Lower leg skin (tissue), 4 donors: ENCODE results near the gene CCDC92. TPM values are rescaled to one million over a fixed set of nuclear protein-coding genes. Genes with fewer than 3 reads are reported as not detected.

Experiments
- DNase-seq, 2 donors: peaks; one replicate each; pipeline ENCODE4 v3.0.0-alpha.2; 2019; ENCODE audit warnings: low spot score in 2 of 2
- H3K4me3 ChIP-seq: fragments of 200-600 bp; sonication (generic); 2 replicates; pipeline ENCODE4 v1.5.1; 2017; ENCODE audit warnings: mild to moderate bottlenecking, low read depth; ENCODE audit not compliant: poor library complexity, severe bottlenecking
- POLR2A ChIP-seq, 2 donors: fragments of 450-650 bp; IDR thresholded peaks; one replicate each; pipeline ENCODE4 v1.6.1; 2016 to 2017; ENCODE audit warnings: antibody characterized with exemption in 2 of 2, mild to moderate bottlenecking in 1 of 2, moderate library complexity in 1 of 2
- WGBS, 2 donors: methylation state at CpG; one replicate each; pipeline ENCODE4 v1.1.5; 2018; 5-methylcytosine and 5-hydroxymethylcytosine counted together
- intact Hi-C: fragments of 100-400 bp; cut with DNase I; formaldehyde crosslinking; loops from one replicate; pipeline ENCODE4 v1.15.0; 2023; ENCODE audit warnings: low total_unique reads
- total RNA-seq, 4 donors: library from RNA; depleted of rRNA; stranded (reverse); fragments of >200 nt; gene quantifications; one replicate each; pipeline ENCODE4 v1.1.0, GENCODE V29; 2016
- TF ChIP-seq, protein P1 (sequence below), 3 donors: fragments of 450-650 bp; IDR thresholded peaks; one replicate each; pipeline ENCODE4 v1.5.1; 2016; ENCODE audit warnings: antibody characterized with exemption in 3 of 3, mild to moderate bottlenecking in 3 of 3, moderate library complexity in 2 of 3

The CCDC92 gene
- total RNA-seq, 4 donors from 2014 or later, result 6.7 to 11.9 (median 10.1) TPM

DNA sequence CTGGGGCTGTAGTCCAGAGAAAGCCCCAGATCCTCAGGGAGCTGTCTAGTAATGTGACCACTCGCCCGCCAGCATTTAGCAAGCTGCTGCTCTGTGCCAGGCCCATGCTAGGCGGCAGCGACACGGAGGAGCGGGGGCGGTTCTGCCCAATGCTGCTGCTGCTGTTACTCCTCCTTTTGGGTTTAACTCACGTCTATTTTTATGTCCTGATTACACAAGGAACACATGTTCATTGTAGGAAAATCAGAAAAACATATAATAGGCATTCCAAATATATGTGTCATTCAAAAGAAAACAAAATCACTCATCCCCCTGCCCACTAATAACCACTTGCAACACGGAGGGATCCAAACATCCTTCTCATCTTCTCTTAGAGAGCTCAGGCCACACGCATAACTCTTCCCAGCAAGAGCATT, 30.4 kb downstream of the CCDC92 start:
- DNase-seq, result peak in 1 of 2 donors; percentile 45
- 74 to 87% methylated on average over 10 of the region's 10 CpGs for WGBS, 2 donors
- no peak overlapping the region for H3K4me3 ChIP-seq
- intact Hi-C loops, result no loop called here
- TF ChIP-seq POLR2A (IDR thresholded peaks at IDR 0.05), result no peak
- TF ChIP-seq, protein P1, sequence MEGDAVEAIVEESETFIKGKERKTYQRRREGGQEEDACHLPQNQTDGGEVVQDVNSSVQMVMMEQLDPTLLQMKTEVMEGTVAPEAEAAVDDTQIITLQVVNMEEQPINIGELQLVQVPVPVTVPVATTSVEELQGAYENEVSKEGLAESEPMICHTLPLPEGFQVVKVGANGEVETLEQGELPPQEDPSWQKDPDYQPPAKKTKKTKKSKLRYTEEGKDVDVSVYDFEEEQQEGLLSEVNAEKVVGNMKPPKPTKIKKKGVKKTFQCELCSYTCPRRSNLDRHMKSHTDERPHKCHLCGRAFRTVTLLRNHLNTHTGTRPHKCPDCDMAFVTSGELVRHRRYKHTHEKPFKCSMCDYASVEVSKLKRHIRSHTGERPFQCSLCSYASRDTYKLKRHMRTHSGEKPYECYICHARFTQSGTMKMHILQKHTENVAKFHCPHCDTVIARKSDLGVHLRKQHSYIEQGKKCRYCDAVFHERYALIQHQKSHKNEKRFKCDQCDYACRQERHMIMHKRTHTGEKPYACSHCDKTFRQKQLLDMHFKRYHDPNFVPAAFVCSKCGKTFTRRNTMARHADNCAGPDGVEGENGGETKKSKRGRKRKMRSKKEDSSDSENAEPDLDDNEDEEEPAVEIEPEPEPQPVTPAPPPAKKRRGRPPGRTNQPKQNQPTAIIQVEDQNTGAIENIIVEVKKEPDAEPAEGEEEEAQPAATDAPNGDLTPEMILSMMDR (IDR thresholded peaks at IDR 0.05), result no peak

DNA sequence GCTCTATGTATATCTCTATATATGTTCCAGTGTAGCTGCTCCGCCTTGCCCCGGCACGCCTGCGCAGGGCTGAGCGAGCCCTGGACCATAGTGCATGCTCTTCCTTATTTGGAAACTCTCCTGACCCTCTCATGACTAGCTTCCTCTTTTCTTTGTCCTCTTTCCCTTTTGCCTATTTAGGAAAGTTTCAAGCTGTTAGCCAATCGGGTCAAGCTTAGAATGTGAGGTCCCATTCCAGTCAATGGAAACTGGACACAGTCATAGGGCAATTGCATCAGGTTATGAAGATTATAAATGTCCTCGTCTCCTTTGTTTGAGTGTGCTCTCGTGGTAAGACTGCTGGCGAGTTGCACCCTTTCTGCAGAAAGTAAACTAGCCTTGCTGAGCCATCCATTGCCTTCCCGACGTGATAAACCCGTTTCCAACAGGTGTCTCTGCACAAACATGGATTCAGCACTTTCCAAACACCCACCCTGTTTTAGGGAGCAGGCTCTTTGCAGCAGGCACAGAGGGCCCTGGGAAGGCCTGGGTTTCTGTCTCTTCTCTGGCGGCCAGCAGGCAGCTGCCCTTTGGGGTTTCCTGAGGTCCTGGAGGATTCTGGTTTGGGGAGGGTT, 30.9 kb downstream of the CCDC92 start:
- WGBS, 2 donors, result 91 to 94% methylated on average over 13 of the region's 13 CpGs
- peak in 1 of 2 donors; percentile 54 for DNase-seq
- no peak overlapping the region for H3K4me3 ChIP-seq
- no peak for TF ChIP-seq POLR2A (IDR thresholded peaks at IDR 0.05)
- TF ChIP-seq, protein P1 (IDR thresholded peaks at IDR 0.05), result no peak
- intact Hi-C loops, result no loop called here

DNA sequence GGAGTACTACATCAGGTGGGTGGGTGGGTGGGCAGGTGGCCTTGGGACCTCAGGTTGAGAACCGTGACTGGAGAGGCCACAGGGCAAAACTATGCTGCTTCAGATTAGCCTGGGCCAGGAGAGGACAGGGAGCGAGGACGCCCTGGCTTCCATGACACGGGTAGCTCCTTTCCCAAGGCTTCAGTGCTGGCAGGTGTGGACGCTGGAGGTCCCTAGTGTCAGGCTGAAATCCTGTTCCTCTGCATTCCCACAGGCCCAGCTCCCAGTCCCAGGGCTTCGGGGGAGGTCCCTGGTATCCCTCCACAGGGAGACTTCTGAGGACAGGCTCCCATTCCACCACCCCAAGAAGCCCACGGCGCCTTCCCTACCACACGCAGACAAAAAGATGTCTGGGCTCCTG, 31.6 kb downstream of the CCDC92 start:
- intact Hi-C loops, result no loop called here
- peak in 1 of 2 donors; percentile 64 for DNase-seq
- no peak overlapping the region for H3K4me3 ChIP-seq
- no peak for TF ChIP-seq POLR2A (IDR thresholded peaks at IDR 0.05)
- TF ChIP-seq, protein P1 (IDR thresholded peaks at IDR 0.05), result no peak
- WGBS, 2 donors, result 93 to 100% methylated on average over 5 to 9 of the region's 9 CpGs

DNA sequence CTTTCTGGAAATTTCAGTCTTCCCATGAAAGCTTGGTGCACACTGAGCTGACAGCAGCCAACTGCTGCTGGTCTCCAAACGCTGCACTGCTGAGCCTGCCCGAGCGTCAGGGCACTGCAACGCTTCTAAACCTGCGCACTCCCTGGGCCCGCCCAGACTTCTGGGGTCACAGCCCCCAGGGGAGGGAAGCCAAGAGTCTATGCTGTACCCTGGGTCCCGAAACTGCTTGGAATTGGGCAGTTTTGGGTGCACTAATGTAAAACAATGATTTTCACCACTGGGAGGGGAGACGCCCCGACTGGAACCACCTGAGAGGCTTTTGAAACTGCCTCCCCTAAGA, 32.0 kb downstream of the CCDC92 start:
- intact Hi-C loops, result no loop called here
- 95 to 96% methylated on average over 9 of the region's 9 CpGs for WGBS, 2 donors
- TF ChIP-seq, protein P1 (IDR thresholded peaks at IDR 0.05), result no peak
- TF ChIP-seq POLR2A (IDR thresholded peaks at IDR 0.05), result no peak

DNA sequence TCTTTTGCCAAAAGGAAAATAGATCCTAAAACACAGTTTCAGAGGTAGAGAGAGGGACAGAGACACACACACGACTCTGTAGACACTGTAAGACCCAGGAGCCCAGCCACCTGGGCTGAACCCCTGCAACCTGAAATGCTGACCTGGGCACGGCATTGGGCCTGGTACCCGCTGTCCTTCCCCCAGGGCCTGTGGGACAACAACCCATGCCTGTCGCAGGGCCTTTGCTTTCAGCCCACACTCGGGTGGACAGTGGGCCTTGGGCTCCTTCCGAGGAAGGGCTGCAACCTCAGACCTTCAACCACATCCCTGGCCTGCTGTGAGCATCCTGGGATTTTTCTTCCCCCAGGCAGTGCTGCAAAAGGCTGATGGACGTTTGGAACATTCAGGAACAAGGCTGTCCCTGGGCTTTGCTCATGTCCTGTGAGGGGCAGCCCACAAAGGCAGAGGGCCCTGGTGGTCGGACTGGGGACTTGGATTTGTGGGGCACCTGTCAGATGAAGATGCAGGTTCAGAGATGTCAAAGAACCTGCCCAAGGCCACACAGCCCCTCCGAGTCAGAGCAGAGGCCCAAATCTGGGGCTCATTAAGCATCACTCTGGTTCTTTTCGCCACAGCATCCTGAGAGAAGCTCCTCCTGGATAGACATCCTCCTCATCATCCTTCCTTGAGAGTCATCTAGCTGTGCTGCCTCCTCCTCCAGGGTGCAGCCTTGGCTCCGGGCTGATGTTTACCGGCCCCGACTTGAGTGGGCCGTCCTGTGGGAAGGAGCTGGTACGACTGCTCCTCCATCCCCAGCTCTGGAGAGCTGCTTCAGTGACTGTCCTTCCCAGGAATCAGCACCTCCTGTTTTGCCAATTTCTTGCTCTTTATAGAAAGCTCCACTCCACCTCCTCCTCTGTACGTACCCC, 32.7 kb downstream of the CCDC92 start:
- no peak for TF ChIP-seq POLR2A (IDR thresholded peaks at IDR 0.05)
- TF ChIP-seq, protein P1 (IDR thresholded peaks at IDR 0.05), result no peak
- intact Hi-C loops, result no loop called here
- WGBS, 2 donors, result 95 to 96% methylated on average over 13 to 16 of the region's 16 CpGs
- DNase-seq, result peak in 1 of 2 donors; percentile 76
- no peak overlapping the region for H3K4me3 ChIP-seq

More for the DNA sequence above, 32.0 kb downstream of the CCDC92 start:
- peak in 1 of 2 donors; percentile 29 for DNase-seq
- no peak overlapping the region for H3K4me3 ChIP-seq
